Right atrium auricular region (tissue), 2 donors: ENCODE data around the gene UMODL1. TPM values are rescaled to one million over a fixed set of nuclear protein-coding genes. Genes with fewer than 3 reads are reported as not detected.

Experiments used
- DNase-seq: peaks from one replicate; pipeline ENCODE4 v3.0.0-alpha.2; 2019; ENCODE audit warnings: low spot score
- H3K27ac ChIP-seq, 2 donors: fragments of 200-600 bp; sonication (generic); 1 replicate in 1 of 2; 2 replicates in 1 of 2; pipeline ENCODE4 v1.5.1; 2016 to 2019
- H3K27me3 ChIP-seq, 2 donors: fragments of 200-600 bp; sonication (generic); one replicate each; pipeline versions ENCODE4 v1.5.1 to v1.6.0; 2017 to 2019
- H3K36me3 ChIP-seq: fragments of 200-600 bp; sonication (generic); one replicate; pipeline ENCODE4 v1.5.1; 2016
- H3K4me1 ChIP-seq, 2 donors: fragments of 200-600 bp; sonication (generic); one replicate each; pipeline versions ENCODE4 v1.5.1 to v1.6.0; 2017 to 2019
- H3K4me3 ChIP-seq, 2 donors: fragments of 200-600 bp; sonication (generic); 1 replicate in 1 of 2; 2 replicates in 1 of 2; pipeline ENCODE4 v1.5.1; 2017 to 2019; ENCODE audit warnings: mild to moderate bottlenecking in 1 of 2, moderate library complexity in 1 of 2
- H3K9me3 ChIP-seq, 2 donors: fragments of 200-600 bp; sonication (generic); one replicate each; pipeline ENCODE4 v1.5.1; 2019
- CTCF ChIP-seq, 2 donors: fragments of 200-600 bp; sonication (generic); IDR thresholded peaks; one replicate each; pipeline ENCODE4 v1.5.1; 2019; ENCODE audit warnings: antibody characterized with exemption in 2 of 2
- total RNA-seq, 2 donors: library from RNA; depleted of rRNA; stranded (reverse); fragments of >200 nt; gene quantifications; one replicate each; pipeline ENCODE4 v1.1.0, GENCODE V29; 2016

The UMODL1 gene
- total RNA-seq, 2 donors from 2014 or later = not detected

GRCh38 chr21:42164064-42164789, 93.1 kb downstream of the UMODL1 start:
- H3K4me1 ChIP-seq = peaks cover 0 to 6% of the 10 kb centered on the region in 2 donors
- no peak overlapping the region for H3K4me3 ChIP-seq
- no peaks in the 10 kb centered on the region for H3K9me3 ChIP-seq
- no peak overlapping the region for H3K27ac ChIP-seq
- DNase-seq = no peak
- H3K27me3 ChIP-seq = no peaks in the 10 kb centered on the region
- peak; percentile 29 to 69 for TF ChIP-seq CTCF (IDR thresholded peaks at IDR 0.05)
- H3K36me3 ChIP-seq = no peaks in the 10 kb centered on the region

- H3K27ac ChIP-seq = no peak overlapping the region
- H3K36me3 ChIP-seq = no peaks in the 10 kb centered on the region
- no peak for DNase-seq
- H3K27me3 ChIP-seq = no peaks in the 10 kb centered on the region
- H3K9me3 ChIP-seq = no peaks in the 10 kb centered on the region
- no peak overlapping the region for H3K4me3 ChIP-seq
- H3K4me1 ChIP-seq = peaks cover 0 to 6% of the 10 kb centered on the region in 2 donors
- no peak for TF ChIP-seq CTCF (IDR thresholded peaks at IDR 0.05)
Observed at GRCh38 chr21:42164818-42165217, 93.7 kb downstream of the UMODL1 start.

GRCh38 chr21:42165901-42166300, 94.8 kb downstream of the UMODL1 start:
- H3K4me1 ChIP-seq = peaks cover 0 to 6% of the 10 kb centered on the region in 2 donors
- no peaks in the 10 kb centered on the region for H3K36me3 ChIP-seq
- no peak for TF ChIP-seq CTCF (IDR thresholded peaks at IDR 0.05)
- no peaks in the 10 kb centered on the region for H3K9me3 ChIP-seq
- no peak overlapping the region for H3K27ac ChIP-seq
- H3K27me3 ChIP-seq = no peaks in the 10 kb centered on the region
- H3K4me3 ChIP-seq = no peak overlapping the region
- no peak for DNase-seq

DNA sequence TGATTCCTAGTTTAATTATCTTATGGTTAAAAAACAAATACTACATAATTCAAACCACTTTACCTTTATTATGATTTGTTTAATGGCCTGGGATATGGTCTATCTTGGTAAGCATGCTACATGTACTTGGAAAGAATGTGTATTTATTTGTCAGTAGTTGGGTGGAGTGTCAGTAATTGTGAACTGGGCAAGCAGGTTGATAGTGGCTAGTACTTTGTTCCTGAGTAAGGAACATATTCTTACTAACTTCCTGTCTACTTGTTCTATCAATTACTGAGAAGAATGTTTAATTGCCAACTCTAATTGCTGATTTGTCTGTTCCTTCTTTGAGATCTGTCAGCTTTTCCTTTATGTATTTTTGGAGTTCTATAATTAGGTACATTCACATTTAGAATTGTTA, 98.6 kb downstream of the UMODL1 start:
- Histone ChIP-seq H3K36me3 (no peaks in the 10 kb centered on the region), H3K4me3 (no peak overlapping the region), H3K27me3 (no peaks in the 10 kb centered on the region), H3K4me1 (peaks cover 0 to 2% of the 10 kb centered on the region in 2 donors), H3K27ac (peak overlapping the region in 1 of 2 donors; percentile 31), H3K9me3 (no peaks in the 10 kb centered on the region)
- no peak for DNase-seq
- no peak for TF ChIP-seq CTCF (IDR thresholded peaks at IDR 0.05)

DNA sequence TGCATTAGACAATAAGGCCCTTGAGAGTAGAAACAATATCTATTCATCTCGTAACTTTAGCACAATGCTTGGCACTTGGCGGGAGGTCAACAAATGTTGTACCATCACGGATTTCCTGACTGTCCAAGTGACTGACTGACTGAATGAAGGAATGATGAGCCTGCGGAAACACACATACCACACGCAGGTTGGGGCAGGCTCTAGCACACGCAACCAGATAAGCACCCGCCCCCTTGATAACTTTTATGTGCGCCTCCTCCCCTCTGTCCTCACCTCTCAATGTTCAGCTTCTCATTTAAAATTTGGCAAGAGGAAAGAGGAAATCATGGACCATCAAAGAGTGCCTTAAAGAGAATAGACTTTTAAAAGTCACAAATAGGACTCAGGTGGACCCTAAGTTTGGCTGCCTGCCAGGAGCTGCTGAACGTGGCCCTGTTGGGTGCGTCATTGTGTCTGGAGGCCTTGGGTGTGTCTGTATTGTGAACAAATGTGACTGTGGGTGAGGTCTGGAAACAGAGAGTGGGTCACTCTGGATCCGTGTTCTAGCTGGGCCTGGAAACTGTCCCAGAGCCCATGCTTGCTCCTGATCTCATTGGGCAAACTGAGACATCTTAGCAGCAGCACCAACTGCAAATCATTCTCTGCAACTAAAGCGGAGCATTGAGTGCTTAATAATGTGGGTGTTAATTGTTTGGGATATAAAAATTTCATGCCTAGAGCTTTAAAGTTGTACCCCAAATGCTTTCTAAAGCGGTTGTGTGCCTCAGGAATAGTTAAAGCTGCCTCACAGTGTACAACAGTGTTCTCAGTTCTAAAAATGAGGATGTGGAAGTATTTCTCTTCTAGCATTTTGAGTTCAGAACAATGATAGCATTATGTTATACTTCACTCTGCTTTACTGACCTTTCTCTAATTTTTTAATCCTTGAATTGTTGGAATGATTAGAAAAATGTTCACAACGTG, 100.3 kb downstream of the UMODL1 start:
- H3K27ac ChIP-seq = peak overlapping the region in 1 of 2 donors; percentile 37
- DNase-seq = no peak
- no peak for TF ChIP-seq CTCF (IDR thresholded peaks at IDR 0.05)

More for the DNA sequence above, 100.3 kb downstream of the UMODL1 start:
- H3K4me1 ChIP-seq = peaks cover 0 to under 1% of the 10 kb centered on the region in 2 donors
- no peaks in the 10 kb centered on the region for H3K36me3 ChIP-seq
- H3K27me3 ChIP-seq = no peaks in the 10 kb centered on the region
- H3K9me3 ChIP-seq = no peaks in the 10 kb centered on the region
- H3K4me3 ChIP-seq = no peak overlapping the region
